Prostate gland (tissue), 2 donors: ENCODE measurements around the gene CEP104. TPM values are rescaled to one million over a fixed set of nuclear protein-coding genes. Genes with fewer than 3 reads are reported as not detected.

Experiments used
- DNase-seq: peaks from one replicate; pipeline ENCODE4 v3.0.0-alpha.2; 2019; ENCODE audit warnings: low spot score
- H3K27ac ChIP-seq, 2 donors: fragments of 200-600 bp; sonication (generic); 2 replicates each; pipeline ENCODE4 v1.5.1; 2017 to 2019
- H3K27me3 ChIP-seq: fragments of 200-600 bp; sonication (generic); replicated peaks from 2 replicates; pipeline ENCODE4 v1.5.1; 2019; ENCODE audit not compliant: insufficient read depth
- H3K36me3 ChIP-seq, 2 donors: fragments of 200-600 bp; sonication (generic); 1 replicate in 1 of 2; 2 replicates in 1 of 2; pipeline versions ENCODE4 v1.5.1 to v1.8.1; 2017 to 2019
- H3K4me1 ChIP-seq: fragments of 200-600 bp; sonication (generic); replicated peaks from 2 replicates; pipeline ENCODE4 v1.5.1; 2019
- H3K4me3 ChIP-seq, 2 donors: fragments of 200-600 bp; sonication (generic); 2 replicates each; pipeline ENCODE4 v1.5.1; 2017 to 2019
- H3K9me3 ChIP-seq: fragments of 200-600 bp; sonication (generic); 2 replicates; pipeline ENCODE4 v1.5.1; 2017
- POLR2A ChIP-seq: fragments of 450-650 bp; IDR thresholded peaks from one replicate; pipeline ENCODE4 v1.6.1; 2016; ENCODE audit warnings: antibody characterized with exemption, mild to moderate bottlenecking
- POLR2AphosphoS5 ChIP-seq: sonication (generic); formaldehyde crosslinking; IDR thresholded peaks from one replicate; pipeline ENCODE4 v1.6.1; 2017; ENCODE audit warnings: antibody characterized with exemption
- WGBS: methylation state at CpG from one replicate; pipeline ENCODE4 v1.1.5; 2018; 5-methylcytosine and 5-hydroxymethylcytosine counted together
- intact Hi-C: fragments of 100-400 bp; cut with DNase I; formaldehyde crosslinking; loops from one replicate; pipeline ENCODE4 v1.14.2; 2022
- total RNA-seq, 2 donors: library from RNA; depleted of rRNA; stranded (reverse); fragments of >200 nt; gene quantifications; one replicate each; pipeline ENCODE4 v1.1.0, GENCODE V29; 2016
- TF ChIP-seq, protein P1 (sequence below), 4 experiments: fragments of 200-600 bp in 2 of 4; fragments of 450-650 bp in 2 of 4; sonication (generic) in 2 of 4; IDR thresholded peaks; 1 replicate in 3 of 4; 2 replicates in 1 of 4; pipeline ENCODE4 v1.5.1; 2016 to 2019; ENCODE audit warnings: antibody characterized with exemption in 4 of 4, mild to moderate bottlenecking in 2 of 4, moderate library complexity in 2 of 4

The CEP104 gene
- total RNA-seq, 2 donors from 2014 or later: 20.9 to 28.5 TPM

DNA sequence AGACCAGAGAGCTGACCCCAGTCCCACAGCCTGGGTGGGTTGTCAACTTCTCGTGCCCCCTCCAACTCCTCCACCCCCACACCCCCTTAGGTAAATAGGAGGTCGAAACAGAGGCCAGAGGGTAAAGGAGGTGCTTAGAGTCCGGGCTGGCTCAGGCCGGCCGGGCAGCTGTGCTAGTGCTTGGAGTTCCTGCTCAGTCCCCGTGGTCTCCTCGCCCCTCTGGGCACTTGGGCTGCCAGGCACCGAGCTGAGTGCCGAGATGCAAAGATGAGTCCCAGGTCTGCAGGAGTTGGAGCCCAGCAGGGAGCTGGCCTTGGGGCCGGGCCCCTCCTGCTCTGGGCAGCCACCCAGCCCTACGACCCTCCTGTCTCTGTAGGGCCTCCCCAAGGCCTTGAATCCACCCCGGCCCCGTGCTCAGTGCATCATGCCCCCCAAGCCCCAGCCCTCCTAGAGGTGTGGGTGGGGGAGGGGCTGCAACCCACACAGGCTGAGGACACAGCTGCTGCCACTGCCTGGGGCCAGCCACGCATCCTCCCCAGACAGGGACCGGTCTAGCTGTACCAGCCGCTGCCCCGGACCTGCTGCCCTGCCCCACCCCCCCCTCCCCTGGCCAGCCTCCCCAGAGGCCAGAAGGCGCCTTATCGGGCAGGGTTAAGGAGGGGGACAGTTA, 82.6 kb downstream of the CEP104 start:
- no peaks in the 10 kb centered on the region for H3K9me3 ChIP-seq
- no peak overlapping the region for H3K27ac ChIP-seq
- no peaks in the 10 kb centered on the region for H3K36me3 ChIP-seq
- no peak for DNase-seq
- peaks cover 3% of the 10 kb centered on the region for H3K4me1 ChIP-seq
- intact Hi-C loops: no loop called here
- H3K4me3 ChIP-seq: no peak overlapping the region
- H3K27me3 ChIP-seq: no peaks in the 10 kb centered on the region
- TF ChIP-seq, protein P1, sequence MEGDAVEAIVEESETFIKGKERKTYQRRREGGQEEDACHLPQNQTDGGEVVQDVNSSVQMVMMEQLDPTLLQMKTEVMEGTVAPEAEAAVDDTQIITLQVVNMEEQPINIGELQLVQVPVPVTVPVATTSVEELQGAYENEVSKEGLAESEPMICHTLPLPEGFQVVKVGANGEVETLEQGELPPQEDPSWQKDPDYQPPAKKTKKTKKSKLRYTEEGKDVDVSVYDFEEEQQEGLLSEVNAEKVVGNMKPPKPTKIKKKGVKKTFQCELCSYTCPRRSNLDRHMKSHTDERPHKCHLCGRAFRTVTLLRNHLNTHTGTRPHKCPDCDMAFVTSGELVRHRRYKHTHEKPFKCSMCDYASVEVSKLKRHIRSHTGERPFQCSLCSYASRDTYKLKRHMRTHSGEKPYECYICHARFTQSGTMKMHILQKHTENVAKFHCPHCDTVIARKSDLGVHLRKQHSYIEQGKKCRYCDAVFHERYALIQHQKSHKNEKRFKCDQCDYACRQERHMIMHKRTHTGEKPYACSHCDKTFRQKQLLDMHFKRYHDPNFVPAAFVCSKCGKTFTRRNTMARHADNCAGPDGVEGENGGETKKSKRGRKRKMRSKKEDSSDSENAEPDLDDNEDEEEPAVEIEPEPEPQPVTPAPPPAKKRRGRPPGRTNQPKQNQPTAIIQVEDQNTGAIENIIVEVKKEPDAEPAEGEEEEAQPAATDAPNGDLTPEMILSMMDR (IDR thresholded peaks at IDR 0.05): no peak
- TF ChIP-seq POLR2A (no peak), POLR2AphosphoS5 (no peak)
- 73% methylated on average over 17 of the region's 19 CpGs for WGBS

DNA sequence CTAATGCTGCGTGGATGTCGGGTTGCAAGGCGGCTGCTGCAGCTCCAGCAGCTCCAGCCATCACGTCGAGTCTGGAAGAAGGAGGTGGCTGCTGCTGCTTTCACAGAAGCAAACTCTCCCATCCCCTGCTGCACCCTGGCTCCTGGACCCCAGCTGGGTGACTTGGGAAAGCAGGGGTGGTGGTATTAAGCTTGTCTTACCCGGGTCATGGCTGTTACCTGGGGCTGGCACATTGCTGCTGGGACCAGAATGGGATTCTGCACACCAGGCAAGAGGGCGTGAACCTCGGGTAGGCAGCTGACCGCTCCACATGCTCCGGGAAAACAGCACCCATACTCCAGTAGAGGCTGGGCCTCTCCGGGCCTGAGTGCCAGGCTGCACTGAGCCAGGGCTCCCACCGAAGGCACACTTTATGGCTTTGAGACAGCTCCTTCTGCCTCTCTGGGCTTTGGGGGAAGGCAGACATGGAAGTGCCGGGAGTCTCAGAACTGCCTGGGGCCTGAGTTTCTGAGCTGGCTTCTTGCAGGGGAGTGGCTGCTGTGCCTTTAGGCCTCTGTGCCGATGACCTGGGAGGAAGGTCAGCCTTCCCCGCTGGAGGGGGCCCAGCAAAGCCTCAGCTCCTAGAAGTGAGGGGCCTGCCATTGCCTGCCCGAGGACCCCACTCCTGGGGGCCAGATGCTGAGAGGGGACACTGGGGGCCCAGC, 83.3 kb downstream of the CEP104 start:
- H3K4me1 ChIP-seq: peaks cover 3% of the 10 kb centered on the region
- no peaks in the 10 kb centered on the region for H3K36me3 ChIP-seq
- TF ChIP-seq, protein P1 (IDR thresholded peaks at IDR 0.05): no peak
- TF ChIP-seq POLR2A (no peak), POLR2AphosphoS5 (no peak)
- 76% methylated on average over 13 of the region's 16 CpGs for WGBS
- DNase-seq: no peak
- peak overlapping the region; percentile 76 to 84 for H3K27ac ChIP-seq
- no peaks in the 10 kb centered on the region for H3K27me3 ChIP-seq
- intact Hi-C loops: no loop called here
- H3K4me3 ChIP-seq: no peak overlapping the region
- no peaks in the 10 kb centered on the region for H3K9me3 ChIP-seq

GRCh38 chr1:3772715-3773571, 84.1 kb downstream of the CEP104 start, which contains the start of gene SMIM1:
Gene SMIM1, plus strand, starts transcription at chr1:3772749. Its CDS starts 2,625 bp downstream, at chr1:3775374.
- peaks cover 3% of the 10 kb centered on the region for H3K4me1 ChIP-seq
- intact Hi-C loops: no loop called here
- TF ChIP-seq POLR2A: peak; percentile 22
- TF ChIP-seq POLR2AphosphoS5: no peak
- peak within 1 kb of the TSS; percentile 76 to 84 for H3K27ac ChIP-seq
- no peaks in the 10 kb centered on the region for H3K36me3 ChIP-seq
- no peaks in the 10 kb centered on the region for H3K27me3 ChIP-seq
- WGBS: 19% methylated on average over 28 of the region's 55 CpGs
- no peaks in the 10 kb centered on the region for H3K9me3 ChIP-seq
- H3K4me3 ChIP-seq: peak within 1 kb of the TSS; percentile 55 to 58
- no peak for DNase-seq

DNA sequence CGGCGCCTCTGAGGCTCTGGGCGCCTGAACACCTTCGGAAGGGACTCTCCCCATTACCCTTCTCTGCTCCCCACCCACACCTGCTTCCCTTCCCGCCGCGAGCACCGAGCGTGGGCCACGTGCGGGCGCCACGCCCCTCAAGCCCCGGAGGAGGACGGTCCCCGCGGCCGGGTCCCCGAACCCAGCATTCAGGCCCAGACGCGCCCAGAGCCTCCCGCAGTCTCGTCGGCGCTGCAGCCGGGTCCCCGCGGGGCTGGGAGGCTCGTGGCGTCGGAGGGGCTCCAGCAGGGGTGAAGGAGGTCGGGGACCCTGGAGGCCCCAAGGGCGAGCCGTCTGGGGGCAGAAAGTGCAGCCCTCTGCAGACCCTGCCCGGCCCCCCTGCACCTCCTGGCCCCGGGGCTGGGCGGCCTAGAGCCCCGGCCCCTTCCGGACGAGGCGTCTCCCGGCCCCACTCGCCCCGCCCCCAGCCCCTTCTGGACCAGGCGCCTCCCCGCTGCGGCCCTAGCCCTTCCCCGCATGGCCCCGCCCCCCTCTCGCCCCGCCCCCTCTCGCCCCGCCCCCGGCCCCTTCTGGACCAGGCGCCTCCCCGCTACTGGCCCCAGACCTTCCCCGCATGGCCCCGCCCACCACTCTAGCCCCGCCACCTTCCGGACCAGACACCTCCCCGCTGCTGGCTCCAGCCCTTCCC, 84.8 kb downstream of the CEP104 start:
- H3K4me1 ChIP-seq: peaks cover 3% of the 10 kb centered on the region
- DNase-seq: peak; percentile 89
- no peaks in the 10 kb centered on the region for H3K36me3 ChIP-seq
- no peak for TF ChIP-seq POLR2AphosphoS5
- TF ChIP-seq, protein P1 (IDR thresholded peaks at IDR 0.05): no peak
- peak; percentile 36 for TF ChIP-seq POLR2A
- intact Hi-C loops: no loop called here
- peak overlapping the region; percentile 55 to 58 for H3K4me3 ChIP-seq
- WGBS: under 1% methylated on average over 42 of the region's 61 CpGs
- H3K27ac ChIP-seq: peak overlapping the region; percentile 76 to 84
- no peaks in the 10 kb centered on the region for H3K9me3 ChIP-seq
- no peaks in the 10 kb centered on the region for H3K27me3 ChIP-seq
